K562 (cell line): Measurements from ENCODE around the gene MVD. TPM values are rescaled to one million over a fixed set of nuclear protein-coding genes. Genes with fewer than 3 reads are reported as not detected.

Experiments
- E2F3 ChIP-seq: fragments of 250-450 bp; sonication (Bioruptor Pico); IDR thresholded peaks from 2 replicates; pipeline ENCODE4 v1.4.0; 2020; ENCODE audit warnings: mild to moderate bottlenecking
- FOSL1 ChIP-seq: fragments of 200-800 bp; sonication (Bioruptor generic); conservative IDR thresholded peaks from 2 replicates; pipeline ENCODE4 v1.6.1; 2016; ENCODE audit warnings: missing genetic modification characterization, missing compliant biosample characterization
- GABPA ChIP-seq: fragments of 200-800 bp; sonication (Bioruptor generic); conservative IDR thresholded peaks from 2 replicates; pipeline ENCODE4 v1.6.1; 2016; ENCODE audit warnings: low read depth, missing genetic modification characterization, missing compliant biosample characterization
- MAZ ChIP-seq, 2 experiments: fragments of 450-650 bp in 1 of 2; sonication (generic) in 1 of 2; formaldehyde crosslinking; IDR thresholded peaks in 1 of 2; conservative IDR thresholded peaks in 1 of 2; 2 replicates each; pipeline versions ENCODE4 v1.4.0 to v1.5.0; 2020; ENCODE audit warnings: mild to moderate bottlenecking in 1 of 2, missing genetic modification reagents in 1 of 2
- MBD2 ChIP-seq: sonication (generic); IDR thresholded peaks from 2 replicates; pipeline ENCODE4 v1.6.1; 2016; ENCODE audit warnings: low read depth, borderline replicate concordance
- MEF2D ChIP-seq: conservative IDR thresholded peaks from 2 replicates; pipeline ENCODE4 v1.6.1; 2016; ENCODE audit warnings: low read depth, missing genetic modification characterization, missing compliant biosample characterization
- MEIS2 ChIP-seq: fragments of 450-650 bp; IDR thresholded peaks from 2 replicates; pipeline ENCODE4 v1.6.1; 2014; ENCODE audit warnings: mild to moderate bottlenecking; ENCODE audit not compliant: partially characterized antibody
- MXI1 ChIP-seq: IDR thresholded peaks from 2 replicates; pipeline ENCODE4 v1.6.1; 2011; ENCODE audit warnings: low read depth, mild to moderate bottlenecking, improper control_type of control experiment, low read length
- POLR2G ChIP-seq: fragments of 200-400 bp; formaldehyde crosslinking; IDR thresholded peaks from 2 replicates; pipeline ENCODE4 v1.6.1; 2017; ENCODE audit warnings: low read depth, mild to moderate bottlenecking, antibody characterized with exemption, low read length, moderate library complexity
- RCOR1 ChIP-seq, 2 experiments: IDR thresholded peaks; 2 replicates each; pipeline ENCODE4 v1.6.1; 2012; ENCODE audit warnings: low read depth in 2 of 2, low read length in 2 of 2, borderline replicate concordance in 1 of 2, improper control_type of control experiment in 1 of 2
- SMARCB1 ChIP-seq: IDR thresholded peaks from 2 replicates; pipeline ENCODE4 v1.6.1; 2011; ENCODE audit warnings: improper control_type of control experiment, low read depth; ENCODE audit not compliant: insufficient read length
- ZNF584 ChIP-seq: fragments of 200-800 bp; sonication (Bioruptor generic); IDR thresholded peaks from 2 replicates; pipeline ENCODE4 v1.6.1; 2016; ENCODE audit warnings: low read depth, mild to moderate bottlenecking, missing genetic modification characterization, missing compliant biosample characterization
- polyA plus RNA-seq, 8 experiments: library from polyadenylated mRNA; depleted of rRNA in 4 of 8; stranded (reverse) in 5 of 8; unstranded in 3 of 8; fragments of >200 nt; fragmentation: Nextera tagmentation in 2 of 8; fragmentation: Illumina TruSeq in 1 of 8; extraction: Ambion mirVana in 2 of 8; extraction: Trizol in 1 of 8; gene quantifications; 2 replicates each; pipeline versions ENCODE4 v1.2.1 to v1.2.3, GENCODE V29; 2011 to 2014; ENCODE audit warnings: inconsistent platforms in 1 of 8, missing spikeins in 1 of 8
- total RNA-seq, 7 experiments: library from RNA; depleted of rRNA in 6 of 7; stranded (reverse); fragments of >200 nt in 6 of 7; fragmentation: Illumina TruSeq in 2 of 7; extraction: Trizol in 2 of 7; gene quantifications; 2 replicates each; pipeline versions ENCODE4 v1.2.1 to v1.2.3, GENCODE V29; 2011 to 2021; ENCODE audit warnings: low replicate concordance in 1 of 7
- TF ChIP-seq, protein P1 (sequence below), 2 experiments: IDR thresholded peaks; 2 replicates each; pipeline ENCODE4 v1.6.1; 2011; ENCODE audit warnings: borderline replicate concordance in 1 of 2, control low read depth in 1 of 2, low read depth in 1 of 2, low read length in 1 of 2, mild to moderate bottlenecking in 1 of 2, mixed read lengths in 1 of 2, moderate library complexity in 1 of 2; ENCODE audit not compliant: insufficient read depth in 1 of 2, insufficient read length in 1 of 2, poor library complexity in 1 of 2, severe bottlenecking in 1 of 2; ENCODE audit errors: extremely low read depth in 1 of 2
- TF ChIP-seq, protein P2 (sequence below): fragments of 450-650 bp; IDR thresholded peaks from 2 replicates; pipeline ENCODE4 v1.6.1; 2016
- TF ChIP-seq, protein P3 (sequence below), 2 experiments: fragments of 250-450 bp in 1 of 2; fragments of 450-650 bp in 1 of 2; sonication (Bioruptor Pico) in 1 of 2; IDR thresholded peaks; 2 replicates each; pipeline versions ENCODE4 v1.6.1 to v1.8.0; 2016 to 2021; ENCODE audit warnings: mild to moderate bottlenecking in 2 of 2, moderate library complexity in 2 of 2, missing compliant biosample characterization in 1 of 2, missing genetic modification characterization in 1 of 2
- TF ChIP-seq, protein P4 (sequence below): fragments of 250-450 bp; sonication (Bioruptor Pico); IDR thresholded peaks from 2 replicates; pipeline ENCODE4 v1.4.0; 2020; ENCODE audit warnings: mild to moderate bottlenecking
- TF ChIP-seq, protein P5 (sequence below): fragments of 450-650 bp; IDR thresholded peaks from 2 replicates; pipeline ENCODE4 v1.6.1; 2018; ENCODE audit not compliant: partially characterized antibody

The MVD gene
- total and polyA plus RNA-seq, 9 of the 15 experiments (the other 6 are each of a cell fraction or from before 2014, with no cell fraction given): 12.2 to 141 (median 45.3) TPM

DNA sequence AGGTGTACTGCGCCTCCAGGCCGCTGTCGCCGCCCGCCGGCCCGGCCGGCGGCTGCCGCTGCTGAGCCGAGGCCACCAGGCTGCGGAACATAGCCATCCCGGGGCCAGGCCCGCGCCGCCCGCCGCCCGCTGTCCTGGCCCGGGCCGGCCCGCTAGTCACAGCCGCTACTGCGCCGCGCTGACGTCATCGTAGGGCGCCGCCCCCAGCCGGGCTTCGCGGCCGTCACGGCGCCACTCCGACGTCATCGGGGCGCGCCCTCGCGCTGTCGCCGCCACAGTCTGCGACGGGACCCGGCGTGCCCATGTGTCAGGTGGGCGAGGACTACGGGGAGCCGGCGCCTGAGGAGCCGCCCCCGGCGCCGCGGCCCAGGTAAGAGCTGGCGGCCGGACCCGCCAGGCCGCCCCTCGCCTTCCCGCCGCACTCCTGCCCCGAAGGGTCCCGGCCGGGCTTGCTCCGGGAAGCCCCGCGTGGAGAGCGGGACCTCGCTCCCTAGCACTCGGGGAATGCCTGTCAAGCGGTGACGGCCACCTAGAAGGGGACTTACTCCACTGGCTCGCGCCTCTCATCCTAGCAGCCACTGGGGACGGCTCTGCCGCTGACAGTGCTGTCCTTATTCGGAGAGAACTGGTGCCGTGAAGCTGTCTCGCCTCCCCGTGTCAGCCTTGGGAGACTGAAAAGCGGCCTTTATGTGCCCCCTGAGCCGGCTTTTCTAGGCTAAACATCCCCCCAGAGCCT lies 43.5 kb upstream of the MVD start, which contains the start of the genes CTU2 and RNF166 (continued):
- TF ChIP-seq, protein P1, sequence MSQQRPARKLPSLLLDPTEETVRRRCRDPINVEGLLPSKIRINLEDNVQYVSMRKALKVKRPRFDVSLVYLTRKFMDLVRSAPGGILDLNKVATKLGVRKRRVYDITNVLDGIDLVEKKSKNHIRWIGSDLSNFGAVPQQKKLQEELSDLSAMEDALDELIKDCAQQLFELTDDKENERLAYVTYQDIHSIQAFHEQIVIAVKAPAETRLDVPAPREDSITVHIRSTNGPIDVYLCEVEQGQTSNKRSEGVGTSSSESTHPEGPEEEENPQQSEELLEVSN (IDR thresholded peaks at IDR 0.05; ENCODE audit: borderline replicate concordance in 1 of 2, extremely low read depth in 1 of 2, insufficient read depth in 1 of 2, insufficient read length in 1 of 2, low read depth in 1 of 2, low read length in 1 of 2, poor library complexity in 1 of 2, severe bottlenecking in 1 of 2): peak; percentile 41 to 69
- TF ChIP-seq MEIS2 (peak; percentile 59), FOSL1 (tag) (peak; percentile 76), RCOR1 (IDR thresholded peaks at IDR 0.05; ENCODE audit: borderline replicate concordance in 1 of 2, low read depth in 2 of 2, low read length in 2 of 2) (peak in 1 of 2 experiments; percentile 70; a peak in 2 of 4 replicates), GABPA (tag) (peak; percentile 58), MBD2 (peak; percentile 74; the same call in 1 of the 2 replicates), ZNF584 (CRISPR knock-in tag) (0 out of 2 replicates have a peak, but pooled peaks have one; percentile 61), POLR2G (peak; percentile 90), E2F3 (CRISPR knock-in tag) (peak; percentile 87; the same call in 1 of the 2 replicates), MXI1 (peak; percentile 99), MAZ (CRISPR knock-in tag; conservative IDR thresholded peaks at IDR 0.05 in 1 of 2, IDR thresholded peaks at IDR 0.05 in 1 of 2) (peak; percentile 68 to 96; a peak in 3 of 4 replicates), SMARCB1 (no peak), MEF2D (tag) (no peak)
- TF ChIP-seq, protein P2, sequence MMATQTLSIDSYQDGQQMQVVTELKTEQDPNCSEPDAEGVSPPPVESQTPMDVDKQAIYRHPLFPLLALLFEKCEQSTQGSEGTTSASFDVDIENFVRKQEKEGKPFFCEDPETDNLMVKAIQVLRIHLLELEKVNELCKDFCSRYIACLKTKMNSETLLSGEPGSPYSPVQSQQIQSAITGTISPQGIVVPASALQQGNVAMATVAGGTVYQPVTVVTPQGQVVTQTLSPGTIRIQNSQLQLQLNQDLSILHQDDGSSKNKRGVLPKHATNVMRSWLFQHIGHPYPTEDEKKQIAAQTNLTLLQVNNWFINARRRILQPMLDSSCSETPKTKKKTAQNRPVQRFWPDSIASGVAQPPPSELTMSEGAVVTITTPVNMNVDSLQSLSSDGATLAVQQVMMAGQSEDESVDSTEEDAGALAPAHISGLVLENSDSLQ: no peak
- TF ChIP-seq, protein P3, sequence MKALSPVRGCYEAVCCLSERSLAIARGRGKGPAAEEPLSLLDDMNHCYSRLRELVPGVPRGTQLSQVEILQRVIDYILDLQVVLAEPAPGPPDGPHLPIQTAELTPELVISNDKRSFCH (CRISPR knock-in tag; IDR thresholded peaks at IDR 0.05): no peak
- TF ChIP-seq, protein P3 (tag; IDR thresholded peaks at IDR 0.05): peak; percentile 84
- TF ChIP-seq, protein P4, sequence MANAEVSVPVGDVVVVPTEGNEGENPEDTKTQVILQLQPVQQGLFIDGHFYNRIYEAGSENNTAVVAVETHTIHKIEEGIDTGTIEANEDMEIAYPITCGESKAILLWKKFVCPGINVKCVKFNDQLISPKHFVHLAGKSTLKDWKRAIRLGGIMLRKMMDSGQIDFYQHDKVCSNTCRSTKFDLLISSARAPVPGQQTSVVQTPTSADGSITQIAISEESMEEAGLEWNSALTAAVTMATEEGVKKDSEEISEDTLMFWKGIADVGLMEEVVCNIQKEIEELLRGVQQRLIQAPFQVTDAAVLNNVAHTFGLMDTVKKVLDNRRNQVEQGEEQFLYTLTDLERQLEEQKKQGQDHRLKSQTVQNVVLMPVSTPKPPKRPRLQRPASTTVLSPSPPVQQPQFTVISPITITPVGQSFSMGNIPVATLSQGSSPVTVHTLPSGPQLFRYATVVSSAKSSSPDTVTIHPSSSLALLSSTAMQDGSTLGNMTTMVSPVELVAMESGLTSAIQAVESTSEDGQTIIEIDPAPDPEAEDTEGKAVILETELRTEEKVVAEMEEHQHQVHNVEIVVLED (CRISPR knock-in tag): peak; percentile 96
- TF ChIP-seq, protein P5, sequence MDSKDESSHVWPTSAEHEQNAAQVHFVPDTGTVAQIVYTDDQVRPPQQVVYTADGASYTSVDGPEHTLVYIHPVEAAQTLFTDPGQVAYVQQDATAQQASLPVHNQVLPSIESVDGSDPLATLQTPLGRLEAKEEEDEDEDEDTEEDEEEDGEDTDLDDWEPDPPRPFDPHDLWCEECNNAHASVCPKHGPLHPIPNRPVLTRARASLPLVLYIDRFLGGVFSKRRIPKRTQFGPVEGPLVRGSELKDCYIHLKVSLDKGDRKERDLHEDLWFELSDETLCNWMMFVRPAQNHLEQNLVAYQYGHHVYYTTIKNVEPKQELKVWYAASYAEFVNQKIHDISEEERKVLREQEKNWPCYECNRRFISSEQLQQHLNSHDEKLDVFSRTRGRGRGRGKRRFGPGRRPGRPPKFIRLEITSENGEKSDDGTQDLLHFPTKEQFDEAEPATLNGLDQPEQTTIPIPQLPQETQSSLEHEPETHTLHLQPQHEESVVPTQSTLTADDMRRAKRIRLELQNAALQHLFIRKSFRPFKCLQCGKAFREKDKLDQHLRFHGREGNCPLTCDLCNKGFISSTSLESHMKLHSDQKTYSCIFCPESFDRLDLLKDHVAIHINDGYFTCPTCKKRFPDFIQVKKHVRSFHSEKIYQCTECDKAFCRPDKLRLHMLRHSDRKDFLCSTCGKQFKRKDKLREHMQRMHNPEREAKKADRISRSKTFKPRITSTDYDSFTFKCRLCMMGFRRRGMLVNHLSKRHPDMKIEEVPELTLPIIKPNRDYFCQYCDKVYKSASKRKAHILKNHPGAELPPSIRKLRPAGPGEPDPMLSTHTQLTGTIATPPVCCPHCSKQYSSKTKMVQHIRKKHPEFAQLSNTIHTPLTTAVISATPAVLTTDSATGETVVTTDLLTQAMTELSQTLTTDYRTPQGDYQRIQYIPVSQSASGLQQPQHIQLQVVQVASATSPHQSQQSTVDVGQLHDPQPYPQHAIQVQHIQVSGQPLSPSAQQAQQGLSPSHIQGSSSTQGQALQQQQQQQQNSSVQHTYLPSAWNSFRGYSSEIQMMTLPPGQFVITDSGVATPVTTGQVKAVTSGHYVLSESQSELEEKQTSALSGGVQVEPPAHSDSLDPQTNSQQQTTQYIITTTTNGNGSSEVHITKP: no peak
